AG04450 (cell line): ENCODE measurements around the gene SEC31B. TPM values are rescaled to one million over a fixed set of nuclear protein-coding genes. Genes with fewer than 3 reads are reported as not detected.

Experiments
- CTCF ChIA-PET: fragments of 300-600, 350-600 bp; formaldehyde crosslinking; extraction: SDS; loops from one replicate; lab custom pipeline; 2022; ENCODE audit warnings: antibody characterized with exemption, inconsistent platforms; lab: Charles Lee
- POLR2A ChIA-PET: fragments of 350-600 bp; formaldehyde crosslinking; extraction: SDS; loops from one replicate; lab custom pipeline; 2021; ENCODE audit warnings: antibody characterized with exemption, inconsistent platforms; lab: Yijun Ruan, JAX
- DNase-seq: peaks from one replicate; pipeline ENCODE4 v3.0.0-alpha.2; 2011; ENCODE audit warnings: low read depth, low spot score
- H3K27ac ChIP-seq: one replicate; pipeline ENCODE4 v1.5.1; 2012; ENCODE audit warnings: low read depth, low read length, control low read depth
- H3K27me3 ChIP-seq: one replicate; pipeline ENCODE4 v1.6.0; 2012; ENCODE audit warnings: low read length; ENCODE audit not compliant: control insufficient read depth, insufficient read depth
- H3K4me3 ChIP-seq: 2 replicates; pipeline ENCODE4 v1.5.1; 2011; ENCODE audit warnings: mild to moderate bottlenecking, low read depth, low read length, control low read depth
- H3K9me3 ChIP-seq: 2 replicates; pipeline ENCODE4 v1.5.1; 2012; ENCODE audit warnings: low read length; ENCODE audit not compliant: control insufficient read depth, insufficient read depth
- CTCF ChIP-seq: IDR thresholded peaks from 2 replicates; pipeline ENCODE4 v1.5.1; 2011; ENCODE audit warnings: low read depth, low read length, control low read depth, inconsistent platforms
- polyA plus RNA-seq: library from polyadenylated mRNA; depleted of rRNA; stranded (reverse); fragments of >200 nt; gene quantifications from 2 replicates; pipeline ENCODE4 v1.2.3, GENCODE V29; 2011

Gene SEC31B
- polyA plus RNA-seq, 1 experiment, result 4.8 TPM

GRCh38 chr10:100566561-100566960, 46.9 kb upstream of the SEC31B start:
- ChIA-PET POLR2A (no interaction called here), CTCF (no interaction called here)
- H3K27me3 ChIP-seq, result peaks cover 77% of the 10 kb centered on the region
- DNase-seq, result no peak
- no peak for TF ChIP-seq CTCF
- H3K4me3 ChIP-seq, result no peak overlapping the region
- peaks cover 11% of the 10 kb centered on the region for H3K9me3 ChIP-seq
- no peak overlapping the region for H3K27ac ChIP-seq

GRCh38 chr10:100565206-100565985, 45.7 kb upstream of the SEC31B start:
- DNase-seq, result no peak
- Histone ChIP-seq H3K27me3 (peaks cover 66% of the 10 kb centered on the region), H3K9me3 (peaks cover 11% of the 10 kb centered on the region), H3K27ac (no peak overlapping the region), H3K4me3 (no peak overlapping the region)
- ChIA-PET POLR2A (no interaction called here), CTCF (interaction anchor here (1.1 to 6.7 kb wide), 3 partner anchors 14 to 314 kb away, joined by 3 to 66 read pairs (median 3); no protein-coding TSS in a partner anchor)
- TF ChIP-seq CTCF, result no peak

GRCh38 chr10:100562008-100562672, 42.5 kb upstream of the SEC31B start:
- Histone ChIP-seq H3K9me3 (peaks cover 11% of the 10 kb centered on the region), H3K4me3 (no peak overlapping the region), H3K27me3 (peaks cover 37% of the 10 kb centered on the region), H3K27ac (no peak overlapping the region)
- peak; percentile 72 for TF ChIP-seq CTCF
- no peak for DNase-seq
- POLR2A ChIA-PET, result interaction anchor here (1.5 kb wide), 1 partner anchor 316 kb away, joined by 4 read pairs; no protein-coding TSS in a partner anchor
- CTCF ChIA-PET, result interaction anchor here (0.6 to 6.7 kb wide), 4 partner anchors 11 to 317 kb away, joined by 3 to 66 read pairs (median 6); no protein-coding TSS in a partner anchor

GRCh38 chr10:100561005-100561404, 41.3 kb upstream of the SEC31B start:
- H3K27me3 ChIP-seq, result peaks cover 26% of the 10 kb centered on the region
- POLR2A ChIA-PET, result no interaction called here
- H3K27ac ChIP-seq, result no peak overlapping the region
- no peak overlapping the region for H3K4me3 ChIP-seq
- TF ChIP-seq CTCF, result no peak
- CTCF ChIA-PET, result interaction anchor here (6.7 kb wide), 1 partner anchor 318 kb away, joined by 66 read pairs; no protein-coding TSS in a partner anchor
- H3K9me3 ChIP-seq, result peaks cover 11% of the 10 kb centered on the region
- no peak for DNase-seq

GRCh38 chr10:100560248-100560647, 40.6 kb upstream of the SEC31B start:
- Histone ChIP-seq H3K4me3 (no peak overlapping the region), H3K27me3 (peaks cover 24% of the 10 kb centered on the region), H3K9me3 (peaks cover 11% of the 10 kb centered on the region), H3K27ac (no peak overlapping the region)
- ChIA-PET POLR2A (no interaction called here), CTCF (interaction anchor here (1.3 to 6.7 kb wide), 2 partner anchors 25 to 319 kb away, joined by 7 to 66 read pairs; partner anchors contain the start of gene HIF1AN)
- DNase-seq, result no peak
- TF ChIP-seq CTCF, result no peak
